ENCODE measurements around the gene STK32B.

GRCh38 chr4:5338531-5338930, 287.3 kb downstream of the STK32B start:
- TF ChIP-seq ARNT (IDR thresholded peaks at IDR 0.05) (no peak), ZNF384 (IDR thresholded peaks at IDR 0.05) (no peak), FOXK2 (IDR thresholded peaks at IDR 0.05) (no peak), ELF4 (IDR thresholded peaks at IDR 0.05) (no peak), BHLHE40 (IDR thresholded peaks at IDR 0.05; ENCODE audit: borderline replicate concordance) (no peak), HDGF (IDR thresholded peaks at IDR 0.05; ENCODE audit: borderline replicate concordance) (no peak)
- TF ChIP-seq, protein P1, sequence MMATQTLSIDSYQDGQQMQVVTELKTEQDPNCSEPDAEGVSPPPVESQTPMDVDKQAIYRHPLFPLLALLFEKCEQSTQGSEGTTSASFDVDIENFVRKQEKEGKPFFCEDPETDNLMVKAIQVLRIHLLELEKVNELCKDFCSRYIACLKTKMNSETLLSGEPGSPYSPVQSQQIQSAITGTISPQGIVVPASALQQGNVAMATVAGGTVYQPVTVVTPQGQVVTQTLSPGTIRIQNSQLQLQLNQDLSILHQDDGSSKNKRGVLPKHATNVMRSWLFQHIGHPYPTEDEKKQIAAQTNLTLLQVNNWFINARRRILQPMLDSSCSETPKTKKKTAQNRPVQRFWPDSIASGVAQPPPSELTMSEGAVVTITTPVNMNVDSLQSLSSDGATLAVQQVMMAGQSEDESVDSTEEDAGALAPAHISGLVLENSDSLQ (IDR thresholded peaks at IDR 0.05) = no peak
